Fibroblast of lung (primary cell): ENCODE results near the gene ECI1. TPM values are rescaled to one million over a fixed set of nuclear protein-coding genes. Genes with fewer than 3 reads are reported as not detected.

Experiments used
- DNase-seq, 2 donors: peaks; one replicate each; pipeline versions ENCODE4 v3.0.0 to v3.0.0-alpha.2; 2010; ENCODE audit warnings: low read depth in 2 of 2
- H2AFZ ChIP-seq: 2 replicates; pipeline ENCODE4 v1.5.1; 2012; ENCODE audit warnings: low read length, control low read depth, inconsistent platforms
- H3K27ac ChIP-seq: 2 replicates; pipeline ENCODE4 v1.5.1; 2011; ENCODE audit warnings: low read length, control low read depth; ENCODE audit not compliant: insufficient read depth
- H3K27me3 ChIP-seq: 2 replicates; pipeline ENCODE4 v1.5.1; 2011; ENCODE audit warnings: mild to moderate bottlenecking, low read length; ENCODE audit not compliant: control insufficient read depth, insufficient read depth
- H3K36me3 ChIP-seq: 2 replicates; pipeline ENCODE4 v1.5.1; 2011; ENCODE audit warnings: low read length; ENCODE audit not compliant: control insufficient read depth, insufficient read depth
- H3K4me1 ChIP-seq: 2 replicates; pipeline ENCODE4 v1.5.1; 2011; ENCODE audit warnings: low read length; ENCODE audit not compliant: control insufficient read depth, insufficient read depth; ENCODE audit errors: extremely low read depth
- H3K4me2 ChIP-seq: 2 replicates; pipeline ENCODE4 v1.5.1; 2011; ENCODE audit warnings: low read length, control low read depth; ENCODE audit not compliant: insufficient read depth; ENCODE audit errors: extremely low read depth
- H3K4me3 ChIP-seq, 4 experiments: fragments of 200-600 bp in 1 of 4; sonication (generic) in 1 of 4; replicated peaks in 1 of 4; 2 replicates each; pipeline ENCODE4 v1.5.1; 2011 to 2016; ENCODE audit warnings: low read length in 4 of 4, low read depth in 3 of 4, mild to moderate bottlenecking in 3 of 4, control low read depth in 2 of 4, inconsistent platforms in 1 of 4, mixed read lengths in 1 of 4; ENCODE audit not compliant: insufficient read depth in 1 of 4; ENCODE audit errors: control extremely low read depth in 1 of 4
- H3K79me2 ChIP-seq: 2 replicates; pipeline ENCODE4 v1.5.1; 2012; ENCODE audit warnings: mild to moderate bottlenecking, low read length, inconsistent platforms; ENCODE audit not compliant: control insufficient read depth, insufficient read depth
- H3K9ac ChIP-seq: 2 replicates; pipeline ENCODE4 v1.5.1; 2011; ENCODE audit warnings: mild to moderate bottlenecking, low read length, control low read depth; ENCODE audit not compliant: insufficient read depth
- H3K9me3 ChIP-seq: 2 replicates; pipeline ENCODE4 v1.5.1; 2012; ENCODE audit warnings: low read depth, low read length; ENCODE audit not compliant: control insufficient read depth, insufficient read depth
- H4K20me1 ChIP-seq: 2 replicates; pipeline ENCODE4 v1.5.1; 2011; ENCODE audit warnings: low read length; ENCODE audit not compliant: control insufficient read depth, insufficient read depth; ENCODE audit errors: extremely low read depth
- EZH2 ChIP-seq: IDR thresholded peaks from 2 replicates; pipeline ENCODE4 v1.5.1; 2012; ENCODE audit warnings: low read length, control low read depth, mild to moderate bottlenecking; ENCODE audit errors: missing control alignments
- polyA plus RNA-seq, 2 donors: library from polyadenylated mRNA; depleted of rRNA in 1 of 2; stranded (reverse) in 1 of 2; unstranded in 1 of 2; fragments of >200 nt; gene quantifications; 2 replicates each; pipeline ENCODE4 v1.2.1, GENCODE V29; 2011 to 2012; ENCODE audit warnings: missing spikeins in 1 of 2
- total RNA-seq: library from RNA; depleted of rRNA; stranded (reverse); fragments of >200 nt; gene quantifications from 2 replicates; pipeline ENCODE4 v1.2.1, GENCODE V29; 2014
- TF ChIP-seq, protein P1 (sequence below), 2 donors: IDR thresholded peaks in 1 of 2; conservative IDR thresholded peaks in 1 of 2; 1 replicate in 1 of 2; 2 replicates in 1 of 2; pipeline ENCODE4 v1.5.1; 2011 to 2012; ENCODE audit warnings: low read length in 2 of 2, control low read depth in 1 of 2, inconsistent platforms in 1 of 2, low read depth in 1 of 2, mild to moderate bottlenecking in 1 of 2

Gene ECI1
- total and polyA plus RNA-seq, 2 donors (not counting 1 experiment from before 2014, with no cell fraction given) = 18.8 to 35.8 TPM

GRCh38 chr16:2194166-2194834 is 57.1 kb downstream of the ECI1 start:
- Histone ChIP-seq H3K9ac (no peak overlapping the region), H3K4me1 (no peaks in the 10 kb centered on the region), H2AFZ (no peak overlapping the region), H3K27me3 (peaks cover 39% of the 10 kb centered on the region), H3K79me2 (no peaks in the 10 kb centered on the region), H3K27ac (no peak overlapping the region), H4K20me1 (no peaks in the 10 kb centered on the region), H3K4me3 (no peak overlapping the region), H3K36me3 (no peaks in the 10 kb centered on the region), H3K4me2 (no peak overlapping the region), H3K9me3 (no peaks in the 10 kb centered on the region)
- peak; percentile 39 to 42 for DNase-seq
- no peak for TF ChIP-seq EZH2
- TF ChIP-seq, protein P1, sequence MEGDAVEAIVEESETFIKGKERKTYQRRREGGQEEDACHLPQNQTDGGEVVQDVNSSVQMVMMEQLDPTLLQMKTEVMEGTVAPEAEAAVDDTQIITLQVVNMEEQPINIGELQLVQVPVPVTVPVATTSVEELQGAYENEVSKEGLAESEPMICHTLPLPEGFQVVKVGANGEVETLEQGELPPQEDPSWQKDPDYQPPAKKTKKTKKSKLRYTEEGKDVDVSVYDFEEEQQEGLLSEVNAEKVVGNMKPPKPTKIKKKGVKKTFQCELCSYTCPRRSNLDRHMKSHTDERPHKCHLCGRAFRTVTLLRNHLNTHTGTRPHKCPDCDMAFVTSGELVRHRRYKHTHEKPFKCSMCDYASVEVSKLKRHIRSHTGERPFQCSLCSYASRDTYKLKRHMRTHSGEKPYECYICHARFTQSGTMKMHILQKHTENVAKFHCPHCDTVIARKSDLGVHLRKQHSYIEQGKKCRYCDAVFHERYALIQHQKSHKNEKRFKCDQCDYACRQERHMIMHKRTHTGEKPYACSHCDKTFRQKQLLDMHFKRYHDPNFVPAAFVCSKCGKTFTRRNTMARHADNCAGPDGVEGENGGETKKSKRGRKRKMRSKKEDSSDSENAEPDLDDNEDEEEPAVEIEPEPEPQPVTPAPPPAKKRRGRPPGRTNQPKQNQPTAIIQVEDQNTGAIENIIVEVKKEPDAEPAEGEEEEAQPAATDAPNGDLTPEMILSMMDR (conservative IDR thresholded peaks at IDR 0.05 in 1 of 2, IDR thresholded peaks at IDR 0.05 in 1 of 2; ENCODE audit: low read depth in 1 of 2, low read length in 2 of 2) = no peak

DNA sequence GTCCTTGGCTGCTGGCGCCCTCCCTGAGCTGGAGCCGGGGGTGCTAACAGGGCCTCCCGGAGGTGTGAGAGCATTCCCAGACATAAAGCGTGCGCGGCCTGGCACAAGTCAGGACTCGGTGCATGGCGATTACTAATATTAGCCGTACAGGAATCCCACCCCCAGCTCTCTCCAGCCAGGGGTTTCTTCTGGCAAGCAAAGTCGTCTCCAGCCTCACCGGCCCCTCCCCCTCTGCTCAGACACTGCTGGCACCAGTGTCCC is 60.0 kb downstream of the ECI1 start:
- Histone ChIP-seq H3K9ac (no peak overlapping the region), H3K27ac (no peak overlapping the region), H3K36me3 (no peaks in the 10 kb centered on the region), H3K9me3 (no peaks in the 10 kb centered on the region), H3K4me2 (no peak overlapping the region), H4K20me1 (no peaks in the 10 kb centered on the region), H3K79me2 (no peaks in the 10 kb centered on the region), H3K4me1 (no peaks in the 10 kb centered on the region), H3K4me3 (no peak overlapping the region), H2AFZ (no peak overlapping the region), H3K27me3 (peaks cover 13% of the 10 kb centered on the region)
- no peak for TF ChIP-seq EZH2
- TF ChIP-seq, protein P1 (conservative IDR thresholded peaks at IDR 0.05 in 1 of 2, IDR thresholded peaks at IDR 0.05 in 1 of 2; ENCODE audit: low read depth in 1 of 2, low read length in 2 of 2) = no peak
- no peak for DNase-seq

GRCh38 chr16:2190659-2191445 is 60.5 kb downstream of the ECI1 start:
- H3K9me3 ChIP-seq = no peaks in the 10 kb centered on the region
- H3K79me2 ChIP-seq = no peaks in the 10 kb centered on the region
- H3K4me1 ChIP-seq = no peaks in the 10 kb centered on the region
- peaks cover 13% of the 10 kb centered on the region for H3K27me3 ChIP-seq
- no peaks in the 10 kb centered on the region for H3K36me3 ChIP-seq
- no peak overlapping the region for H3K27ac ChIP-seq
- no peak for TF ChIP-seq EZH2
- TF ChIP-seq, protein P1 (conservative IDR thresholded peaks at IDR 0.05 in 1 of 2, IDR thresholded peaks at IDR 0.05 in 1 of 2; ENCODE audit: low read depth in 1 of 2, low read length in 2 of 2) = no peak
- no peaks in the 10 kb centered on the region for H4K20me1 ChIP-seq
- H3K4me3 ChIP-seq = no peak overlapping the region
- no peak overlapping the region for H3K9ac ChIP-seq
- H3K4me2 ChIP-seq = no peak overlapping the region
- no peak overlapping the region for H2AFZ ChIP-seq
- no peak for DNase-seq
